NOMO-1 treated with dmso at 0.1 percent for 144 hours (cell line): ENCODE measurements around the gene DENND2A.
"Not testable (repeated sequence)": the region's sequence is repeated elsewhere in the genome, so short reads cannot be mapped to it uniquely, and the experiment has no call there.

Experiments used
- DNase-seq: peaks from one replicate; lab custom pipeline; 2025; ENCODE audit not compliant: unreplicated experiment; lab: John Stamatoyannopoulos, UW

DENND2A gene, protein sequence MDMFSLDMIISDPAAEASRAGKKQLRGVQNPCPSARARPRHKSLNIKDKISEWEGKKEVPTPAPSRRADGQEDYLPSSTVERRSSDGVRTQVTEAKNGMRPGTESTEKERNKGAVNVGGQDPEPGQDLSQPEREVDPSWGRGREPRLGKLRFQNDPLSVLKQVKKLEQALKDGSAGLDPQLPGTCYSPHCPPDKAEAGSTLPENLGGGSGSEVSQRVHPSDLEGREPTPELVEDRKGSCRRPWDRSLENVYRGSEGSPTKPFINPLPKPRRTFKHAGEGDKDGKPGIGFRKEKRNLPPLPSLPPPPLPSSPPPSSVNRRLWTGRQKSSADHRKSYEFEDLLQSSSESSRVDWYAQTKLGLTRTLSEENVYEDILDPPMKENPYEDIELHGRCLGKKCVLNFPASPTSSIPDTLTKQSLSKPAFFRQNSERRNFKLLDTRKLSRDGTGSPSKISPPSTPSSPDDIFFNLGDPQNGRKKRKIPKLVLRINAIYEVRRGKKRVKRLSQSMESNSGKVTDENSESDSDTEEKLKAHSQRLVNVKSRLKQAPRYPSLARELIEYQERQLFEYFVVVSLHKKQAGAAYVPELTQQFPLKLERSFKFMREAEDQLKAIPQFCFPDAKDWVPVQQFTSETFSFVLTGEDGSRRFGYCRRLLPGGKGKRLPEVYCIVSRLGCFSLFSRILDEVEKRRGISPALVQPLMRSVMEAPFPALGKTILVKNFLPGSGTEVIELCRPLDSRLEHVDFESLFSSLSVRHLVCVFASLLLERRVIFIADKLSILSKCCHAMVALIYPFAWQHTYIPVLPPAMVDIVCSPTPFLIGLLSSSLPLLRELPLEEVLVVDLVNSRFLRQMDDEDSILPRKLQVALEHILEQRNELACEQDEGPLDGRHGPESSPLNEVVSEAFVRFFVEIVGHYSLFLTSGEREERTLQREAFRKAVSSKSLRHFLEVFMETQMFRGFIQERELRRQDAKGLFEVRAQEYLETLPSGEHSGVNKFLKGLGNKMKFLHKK

DNA sequence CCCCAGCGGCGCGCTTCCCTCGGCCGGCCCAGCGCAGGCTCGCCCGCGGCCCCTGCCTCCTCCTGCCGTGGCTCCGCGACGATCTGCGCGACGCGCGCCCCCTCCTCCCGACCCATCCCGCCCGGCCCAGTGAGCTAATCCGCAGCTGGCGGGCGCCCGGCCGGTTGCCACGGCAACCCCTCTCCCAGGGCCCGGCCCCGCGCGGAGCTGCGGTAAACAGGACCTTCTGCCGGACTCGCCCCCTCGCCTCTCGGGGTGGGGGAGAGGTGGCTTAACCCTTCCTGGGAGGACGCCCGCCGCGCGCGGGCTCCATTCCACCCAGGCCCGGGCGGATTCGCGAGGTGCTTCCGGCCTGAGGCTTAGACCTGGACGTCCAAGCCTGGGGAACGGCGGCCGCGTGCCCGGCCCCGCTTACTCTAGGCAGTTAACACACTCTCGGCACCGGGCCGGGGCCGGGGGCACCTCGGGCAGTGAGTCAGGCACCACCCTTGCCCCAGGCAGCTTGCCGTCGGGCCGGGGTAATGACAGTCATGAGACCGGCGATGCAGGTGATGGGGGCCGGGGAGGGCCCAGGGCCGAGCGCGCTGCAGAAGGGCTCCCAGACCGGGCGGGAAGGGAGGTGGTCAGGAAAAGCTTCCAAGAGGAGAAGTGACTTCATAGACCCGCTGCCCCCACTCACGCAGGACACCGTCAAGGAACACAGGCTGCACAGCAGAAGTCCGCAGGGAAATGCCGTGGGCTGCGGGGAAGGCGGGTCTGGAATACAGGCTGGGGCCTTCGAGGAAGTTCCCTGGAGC lies at the start of gene DENND2A:
Gene DENND2A (minus strand): TSS at position 87 of the 797 bp plus-strand sequence. CDS start 38,416 bp downstream, outside the sequence.
- no peak for DNase-seq

DNA sequence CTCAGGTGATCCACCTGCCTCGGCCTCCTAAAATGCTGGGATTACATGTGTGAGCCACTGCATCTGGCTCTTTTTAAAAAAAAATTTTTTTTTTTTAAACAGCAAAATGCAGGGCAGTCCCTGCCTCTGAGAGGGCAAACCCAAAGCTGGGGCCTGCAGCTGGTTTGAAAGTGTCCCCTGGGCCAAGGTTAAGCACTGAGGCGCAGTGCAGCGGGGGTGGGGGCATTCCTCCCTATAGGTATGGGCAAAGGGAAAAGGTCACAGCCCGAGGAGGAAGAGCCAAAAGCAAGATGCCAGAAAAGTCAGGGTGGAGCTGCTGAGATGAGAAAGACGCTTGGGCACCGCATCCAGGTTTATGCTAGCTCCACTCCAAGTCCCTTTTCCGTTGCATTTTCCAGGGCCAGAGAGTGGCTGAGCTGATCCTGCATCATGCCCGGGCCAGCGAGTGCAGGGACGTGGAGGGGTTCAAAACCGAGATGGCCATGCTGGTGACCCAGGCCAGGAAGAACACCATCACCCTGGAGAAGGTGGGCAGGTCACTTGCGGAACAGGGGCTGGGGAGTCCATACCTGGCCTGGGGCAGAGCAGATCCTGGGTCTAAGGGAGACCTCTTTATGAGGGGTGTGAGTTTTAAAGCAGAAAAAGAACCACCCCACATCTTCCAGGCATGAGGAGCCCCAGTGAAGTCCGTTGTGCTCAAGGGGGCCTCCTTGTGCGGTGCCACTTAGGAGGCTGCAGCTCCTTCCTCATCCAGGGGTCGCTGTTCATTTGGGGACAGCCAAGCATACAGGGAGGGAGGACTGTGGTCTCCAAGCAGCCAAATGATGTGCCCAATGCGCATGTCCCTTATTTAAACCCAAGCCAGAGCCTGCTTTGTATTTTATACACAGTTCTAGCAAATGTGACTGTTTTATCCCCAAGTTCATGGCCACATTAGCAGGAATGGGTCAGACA lies 48.9 kb upstream of the DENND2A start:
- DNase-seq, result no peak

DNA sequence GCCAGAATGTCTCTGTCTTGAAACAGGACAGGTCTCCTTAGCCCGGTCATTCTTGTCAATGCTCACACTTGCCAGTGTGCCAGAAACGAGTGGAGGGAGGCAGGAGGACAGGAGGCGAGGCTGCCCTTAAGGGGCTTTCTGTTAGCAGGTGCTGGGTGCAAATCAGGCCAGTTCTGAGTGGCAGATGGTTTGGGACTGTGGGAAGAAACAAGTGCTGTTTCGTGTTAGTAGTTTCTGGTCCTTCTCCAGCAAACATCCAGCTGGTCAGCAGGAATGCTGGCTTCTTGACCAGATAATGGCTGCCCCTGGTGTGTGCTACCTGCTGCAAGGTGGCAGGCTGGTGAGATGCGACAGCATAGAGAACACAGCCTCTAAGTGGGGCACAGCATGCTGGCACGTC lies 47.7 kb upstream of the DENND2A start:
- no peak for DNase-seq

DNA sequence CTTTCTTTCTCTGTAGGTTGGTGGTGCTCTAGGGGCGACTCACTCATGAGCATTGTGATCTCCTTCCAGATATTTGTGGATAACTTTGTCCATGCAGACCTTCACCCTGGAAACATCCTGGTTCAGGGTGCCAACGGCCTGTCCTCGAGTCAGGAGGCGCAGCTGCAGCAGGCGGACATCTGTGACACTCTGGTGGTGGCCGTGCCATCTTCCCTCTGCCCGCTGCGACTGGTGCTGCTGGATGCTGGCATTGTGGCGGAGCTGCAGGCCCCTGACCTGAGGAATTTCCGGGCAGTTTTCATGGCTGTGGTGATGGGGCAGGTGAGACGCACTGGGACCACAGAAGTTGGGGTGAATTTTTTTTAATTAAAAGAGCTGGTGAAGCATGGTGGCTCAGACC lies 46.3 kb upstream of the DENND2A start:
- no peak for DNase-seq

DNA sequence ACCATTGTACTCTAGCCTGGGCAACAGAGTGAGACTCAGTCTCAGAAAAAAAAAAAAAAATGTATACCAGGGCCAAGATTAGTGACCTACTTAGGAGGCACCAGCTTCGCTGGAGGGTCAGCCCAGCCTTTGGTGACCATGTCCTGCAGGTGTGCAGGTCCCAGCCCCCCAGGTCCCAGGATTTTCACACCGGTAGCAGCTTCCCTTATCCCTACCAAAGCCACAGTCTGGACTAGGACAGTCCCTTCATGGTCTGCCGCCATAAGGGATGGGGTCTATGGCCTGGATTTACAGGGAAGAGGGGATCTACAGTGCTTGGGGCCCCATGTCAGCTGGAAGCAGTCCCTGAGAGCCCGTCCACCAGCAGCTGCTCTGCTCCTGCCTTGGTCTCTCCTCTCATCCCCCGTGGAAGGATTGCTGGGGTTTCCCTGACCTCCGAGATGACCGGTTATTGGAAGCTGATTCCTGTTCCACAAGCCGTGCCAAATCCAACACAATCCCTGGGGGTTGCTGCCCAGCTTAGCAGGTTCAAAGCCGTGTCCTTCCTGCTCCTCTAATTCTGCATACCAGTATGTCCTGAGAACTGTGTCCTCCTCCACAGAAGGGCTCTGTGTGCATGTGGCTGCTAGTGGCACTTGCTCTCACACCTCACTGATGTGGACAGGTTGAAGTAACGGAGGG lies 44.9 kb upstream of the DENND2A start:
- no peak for DNase-seq

DNA sequence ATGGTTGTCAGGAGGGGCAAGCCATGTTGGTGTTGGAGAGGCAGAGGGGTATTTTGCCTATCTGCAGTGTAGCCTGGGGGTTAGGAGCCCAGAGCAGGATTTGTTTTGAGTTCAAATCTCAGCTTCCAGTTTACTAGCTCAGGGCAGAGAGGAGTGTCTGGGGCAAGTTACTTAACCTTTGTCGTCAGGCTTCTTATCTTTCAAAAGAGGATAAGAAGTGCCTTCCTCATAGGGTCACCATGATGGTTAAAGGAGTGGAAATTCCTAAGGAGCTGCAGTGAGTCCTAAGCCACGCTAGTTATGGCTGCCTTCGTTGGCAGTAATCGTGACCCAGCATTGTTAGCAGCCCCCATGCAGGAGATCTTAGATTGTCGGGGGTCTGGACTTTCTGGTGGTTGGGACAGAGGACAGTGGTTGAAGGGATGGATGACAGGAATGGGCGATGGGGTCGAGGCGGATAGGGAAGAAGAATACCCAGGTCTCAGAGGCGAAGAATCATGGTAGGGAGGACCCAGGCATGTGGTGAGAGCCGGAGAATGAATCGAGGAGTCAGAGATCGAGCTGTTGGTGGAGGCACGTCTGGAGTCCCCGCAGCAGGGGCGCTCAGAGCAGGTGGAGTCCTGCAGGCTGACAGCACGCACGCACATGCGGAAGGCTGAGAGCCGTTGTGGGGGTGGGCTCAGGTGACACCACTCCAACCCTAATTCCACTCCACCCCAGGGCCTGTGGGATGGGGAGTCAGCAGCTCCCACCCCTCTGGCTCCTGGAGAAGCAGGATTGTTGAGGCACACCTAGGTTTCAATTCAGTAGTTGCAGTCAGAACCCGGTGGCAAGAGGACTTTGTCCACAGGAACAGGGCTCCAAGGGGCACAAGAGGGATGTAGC lies 43.7 kb upstream of the DENND2A start:
- no peak for DNase-seq

DNA sequence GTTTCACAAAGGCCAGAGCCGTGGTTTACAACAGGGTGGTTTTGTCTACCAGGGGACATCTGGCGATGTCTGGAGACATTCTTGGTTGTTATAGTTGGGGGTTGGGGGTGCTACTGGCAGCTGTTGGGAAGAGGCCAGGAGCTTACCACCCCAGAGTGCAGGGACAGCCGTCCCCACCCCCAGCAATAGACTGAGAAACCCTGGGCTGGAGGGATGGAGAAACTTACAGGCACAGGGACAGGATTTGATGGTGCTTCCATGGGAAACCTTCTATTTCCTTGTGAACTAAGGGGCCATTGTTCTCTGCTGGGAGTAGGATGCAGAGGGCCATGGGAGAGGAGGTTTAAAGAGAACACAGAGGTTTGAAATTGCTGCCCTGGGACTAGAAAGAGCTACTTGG lies 43.0 kb upstream of the DENND2A start:
- no peak for DNase-seq

DNA sequence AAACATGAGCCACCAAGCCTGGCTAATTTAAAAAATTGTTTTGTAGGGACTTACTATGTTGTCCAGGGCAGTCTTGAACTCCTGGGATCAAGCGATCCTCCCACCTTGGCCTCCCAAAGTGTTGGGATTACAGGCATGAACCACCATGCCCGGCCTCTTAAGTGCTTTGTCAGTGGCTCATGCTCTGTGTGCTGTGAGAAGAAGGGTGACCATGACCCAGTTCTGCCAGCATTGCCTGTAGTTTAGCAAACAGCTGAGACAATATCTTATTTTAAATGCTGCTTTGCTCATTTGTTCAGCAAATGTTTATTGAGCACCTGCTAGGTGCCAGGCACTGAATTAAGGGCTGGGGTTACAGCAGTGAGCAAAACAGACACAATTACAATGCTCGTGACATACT lies 41.2 kb upstream of the DENND2A start:
- DNase-seq, result no peak

DNA sequence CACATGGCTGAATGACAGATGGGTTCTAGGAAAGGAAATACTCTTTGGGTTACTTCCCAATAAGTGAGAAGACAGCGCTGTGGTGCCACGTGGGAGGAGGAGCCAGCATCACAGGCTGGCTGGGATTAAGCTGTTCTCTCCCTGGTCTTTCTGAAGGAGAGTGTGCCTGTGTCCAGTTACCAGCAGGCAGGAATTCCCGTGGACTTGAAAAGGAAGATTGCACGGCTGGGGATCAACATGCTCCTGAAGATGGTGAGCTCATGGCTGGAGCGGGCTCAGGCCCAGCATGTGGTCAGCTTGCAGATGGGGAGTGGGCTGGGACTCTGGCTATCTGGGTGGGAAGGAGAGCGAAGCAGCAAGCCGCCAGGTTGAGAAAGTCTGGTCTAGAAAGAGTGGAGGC lies 40.3 kb upstream of the DENND2A start:
- no peak for DNase-seq

DNA sequence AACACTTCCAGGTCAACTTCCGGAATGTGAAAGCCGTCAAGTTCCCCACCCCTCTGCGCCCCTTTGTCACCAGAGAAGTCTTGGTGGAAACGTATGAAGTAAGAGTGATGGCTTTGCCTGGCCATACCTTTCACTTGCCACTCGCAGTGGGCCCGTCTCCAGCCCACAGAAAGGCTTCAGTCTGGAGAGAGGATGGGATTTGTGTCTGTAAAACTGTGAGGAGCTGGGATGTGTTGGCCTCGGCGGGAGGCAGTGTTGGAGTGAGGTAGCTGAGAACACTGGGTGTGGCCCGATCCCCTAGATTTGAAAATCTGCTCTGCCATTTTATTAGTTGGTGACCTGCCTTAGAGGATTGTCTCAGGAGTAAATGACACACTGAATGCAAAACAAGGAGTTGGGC lies 38.6 kb upstream of the DENND2A start:
- DNase-seq, result no peak

DNA sequence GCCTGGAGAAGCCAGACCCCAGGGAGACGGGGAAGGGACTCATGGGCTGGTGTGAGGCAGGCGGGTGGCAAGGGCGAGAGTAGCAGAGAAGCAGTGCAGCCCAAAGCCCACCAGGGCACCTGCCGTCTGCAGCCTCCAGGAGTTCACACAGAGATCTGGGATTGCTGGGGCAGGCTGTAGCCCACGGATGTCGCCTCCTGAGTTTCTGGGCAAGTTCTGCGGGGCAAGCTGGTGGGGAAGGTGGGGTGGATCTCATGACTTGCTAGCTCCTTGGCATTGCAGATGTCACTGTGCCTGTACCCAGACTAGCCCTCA lies 38.2 kb upstream of the DENND2A start:
- DNase-seq, result no peak

DNA sequence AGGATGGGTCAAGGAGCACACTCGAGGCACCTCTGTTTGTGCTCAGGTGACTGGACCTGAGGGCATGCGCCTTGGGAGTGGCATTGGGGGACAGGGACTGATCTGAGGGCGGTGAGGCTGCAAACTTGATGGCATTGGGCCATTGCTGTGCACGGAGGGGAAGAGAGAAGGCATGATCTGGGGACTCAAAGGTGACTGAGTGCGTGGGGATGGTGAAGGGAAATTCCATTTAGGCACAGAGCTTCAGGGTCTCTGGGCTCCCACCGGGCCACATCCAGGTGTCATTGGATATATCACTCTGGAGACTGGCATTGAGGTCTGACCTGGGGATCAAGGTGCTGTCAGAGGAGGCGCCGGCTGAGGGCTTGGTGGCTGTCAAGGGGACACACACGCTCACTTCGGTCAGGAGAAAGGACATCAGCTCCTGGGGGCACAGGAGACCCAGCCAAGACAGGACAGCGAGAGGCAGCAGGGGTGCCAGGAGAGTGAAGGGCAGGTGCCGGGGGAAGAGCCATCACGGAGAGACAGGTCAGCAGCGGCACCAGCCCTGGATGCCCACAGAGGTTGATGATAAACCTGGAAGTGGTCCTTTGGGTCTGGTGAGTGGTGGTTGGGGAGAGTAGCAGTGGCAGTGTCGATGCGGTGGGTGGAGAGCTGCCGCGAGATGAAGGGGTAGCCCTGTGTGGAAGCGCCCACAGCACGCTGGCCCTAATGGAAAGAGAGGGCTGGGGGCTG lies 37.6 kb upstream of the DENND2A start:
- DNase-seq, result no peak

DNA sequence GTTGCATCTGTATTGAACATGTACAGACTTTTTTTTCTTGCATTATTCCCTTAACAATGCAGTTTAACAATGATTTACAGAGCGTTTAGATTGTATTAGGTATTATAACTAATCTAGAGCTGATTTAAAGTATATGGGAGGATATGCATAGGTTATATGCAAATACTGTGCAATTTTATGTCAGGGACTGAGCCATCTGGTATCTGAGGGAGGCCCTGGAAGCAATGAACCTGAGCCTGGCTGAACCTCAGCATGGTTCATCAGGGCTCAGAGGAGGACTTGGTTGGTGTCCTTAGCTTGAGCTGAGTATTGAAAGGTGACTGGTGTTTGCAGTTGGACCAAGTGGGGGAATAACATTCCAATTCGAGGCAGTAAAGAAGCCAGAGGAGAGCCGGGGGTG lies 36.9 kb upstream of the DENND2A start:
- no peak for DNase-seq

DNA sequence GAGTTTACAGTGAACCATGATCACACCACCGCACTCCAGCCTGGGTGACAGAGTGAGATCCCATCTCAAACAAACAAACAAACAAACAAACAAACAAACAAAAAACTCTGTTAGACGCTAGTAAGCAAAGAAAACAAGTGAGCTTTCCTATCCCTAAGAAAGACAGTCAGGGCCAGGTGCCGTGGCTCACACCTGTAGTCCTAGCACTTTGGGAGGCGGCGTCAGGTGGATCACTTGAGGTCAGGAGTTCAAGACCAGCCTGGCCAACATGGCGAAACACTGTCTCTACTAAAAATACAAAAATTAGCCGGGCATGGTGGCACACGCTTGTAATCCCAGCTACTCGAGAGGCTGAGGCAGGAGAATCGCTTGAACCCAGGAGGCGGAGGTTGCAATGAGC lies 36.3 kb upstream of the DENND2A start:
- not testable (repeated sequence) for DNase-seq

DNA sequence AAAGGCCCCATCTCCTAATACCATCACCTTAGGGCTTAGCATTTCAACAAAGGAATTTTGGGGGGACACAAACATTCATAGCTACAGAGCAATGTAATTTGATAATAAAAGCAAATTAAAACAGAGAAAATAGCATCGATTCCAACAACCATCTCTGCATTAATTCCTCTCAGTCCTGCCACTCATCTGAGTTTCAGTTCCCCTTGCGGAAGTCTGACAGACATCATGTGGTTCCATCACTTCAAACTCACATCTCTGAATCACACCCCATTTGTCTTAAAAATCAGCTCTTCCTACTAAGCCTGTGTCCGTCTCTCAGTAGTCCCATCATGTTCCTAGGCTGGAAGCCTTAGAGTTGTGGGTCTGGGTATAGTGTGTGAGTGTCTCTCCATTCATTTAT lies 35.7 kb upstream of the DENND2A start:
- DNase-seq, result no peak

DNA sequence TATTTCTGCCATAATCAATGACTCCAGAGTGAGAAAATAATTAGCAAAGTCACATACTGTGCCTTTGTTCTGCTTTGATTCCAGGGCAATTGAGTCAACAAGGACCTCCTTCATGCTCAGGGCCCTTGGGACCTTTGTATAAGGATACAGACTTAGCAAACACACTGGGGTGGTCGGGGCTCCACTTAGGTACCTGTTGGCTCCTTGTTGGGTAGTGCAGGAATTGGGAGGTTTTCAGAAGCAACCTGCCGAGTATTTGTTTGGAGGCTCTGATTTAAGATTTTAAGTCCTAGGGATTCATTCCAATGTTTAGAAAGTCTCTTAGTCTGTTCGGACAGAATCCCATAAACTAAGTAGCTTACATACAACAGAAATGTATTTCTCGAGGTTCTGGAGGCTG lies 35.1 kb upstream of the DENND2A start:
- DNase-seq, result no peak

DNA sequence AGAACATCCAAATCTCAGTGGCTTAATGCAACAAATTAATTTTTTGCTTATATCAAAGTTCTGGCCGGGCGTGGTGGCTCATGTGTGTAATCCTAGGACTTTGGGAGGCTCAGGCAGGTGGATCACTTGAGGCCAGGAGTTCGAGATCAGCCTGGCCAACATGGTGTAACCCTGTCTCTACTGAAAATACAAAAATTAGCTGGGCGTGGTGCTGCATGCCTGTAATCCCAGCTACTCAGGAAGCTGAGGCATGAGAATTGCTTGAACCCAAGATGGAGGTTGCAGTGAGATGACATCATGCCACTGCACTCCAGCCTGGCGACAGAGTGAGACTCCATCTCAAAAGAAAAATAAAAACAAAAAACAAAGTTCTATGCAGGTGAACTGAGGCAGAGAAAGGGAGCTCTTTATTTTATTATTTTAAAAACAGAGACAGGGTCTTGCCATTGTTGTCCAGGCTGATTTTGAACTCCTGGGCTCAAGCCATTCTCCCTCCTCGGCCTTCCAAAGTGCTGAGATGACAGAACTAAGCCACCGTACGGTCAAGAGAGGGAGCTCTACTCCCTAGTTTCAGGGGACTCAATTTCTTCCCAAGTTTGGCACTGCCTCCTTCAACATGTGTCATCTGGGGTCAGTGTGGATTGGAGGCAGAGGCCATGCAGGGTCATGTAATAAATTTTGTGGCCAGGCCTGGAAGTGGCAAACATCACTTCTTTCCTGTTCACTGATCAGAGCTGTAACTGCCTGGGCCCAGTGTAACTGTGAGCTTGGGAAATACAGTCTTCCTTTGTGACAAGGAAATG lies 34.5 kb upstream of the DENND2A start:
- DNase-seq, result no peak
